ENCODE data around the gene HTRA3. TPM values are rescaled to one million over a fixed set of nuclear protein-coding genes. Genes with fewer than 3 reads are reported as not detected.

The HTRA3 gene
- total and polyA plus RNA-seq, 4 donors = 0.36 to 1.2 (median 1.1) TPM

GRCh38 chr4:8291701-8292477, 22.3 kb downstream of the HTRA3 start:
- no peaks in the 10 kb centered on the region for H3K36me3 ChIP-seq (ENCODE audit: control insufficient read depth in 4 of 4, insufficient read depth in 3 of 4, low read depth in 1 of 4, low read length in 3 of 4)
- H3K27ac ChIP-seq (ENCODE audit: low read depth in 1 of 2, low read length in 2 of 2) = no peak overlapping the region
- no peak for DNase-seq (ENCODE audit: low spot score)
- no peaks in the 10 kb centered on the region for H3K4me1 ChIP-seq (ENCODE audit: control insufficient read depth in 4 of 4, insufficient read depth in 4 of 4, low read length in 3 of 4)
- H3K9ac ChIP-seq (ENCODE audit: low read depth in 1 of 2, low read length in 2 of 2) = no peak overlapping the region
- TF ChIP-seq CTCF (IDR thresholded peaks at IDR 0.05; ENCODE audit: low read depth, low read length, missing input control) (no peak), RXRA (IDR thresholded peaks at IDR 0.05) (no peak), FOXA1 (IDR thresholded peaks at IDR 0.05) (no peak), GABPA (IDR thresholded peaks at IDR 0.05 in 1 of 2, conservative IDR thresholded peaks at IDR 0.05 in 1 of 2) (no peak), YY1 (IDR thresholded peaks at IDR 0.05) (no peak), RAD21 (IDR thresholded peaks at IDR 0.05) (no peak), MAX (IDR thresholded peaks at IDR 0.05) (no peak), JUND (IDR thresholded peaks at IDR 0.05) (no peak), REST (IDR thresholded peaks at IDR 0.05) (no peak), HNF4A (conservative IDR thresholded peaks at IDR 0.05) (no peak), FOXA2 (IDR thresholded peaks at IDR 0.05) (no peak), TAF1 (conservative IDR thresholded peaks at IDR 0.05) (no peak), ATF3 (IDR thresholded peaks at IDR 0.05) (no peak), NR2F2 (IDR thresholded peaks at IDR 0.05) (no peak), SP1 (IDR thresholded peaks at IDR 0.05) (no peak), EGR1 (IDR thresholded peaks at IDR 0.05; ENCODE audit: low read depth in 2 of 2) (no peak), ZBTB33 (IDR thresholded peaks at IDR 0.05) (no peak), HNF4G (IDR thresholded peaks at IDR 0.05) (no peak)
- H3K9me3 ChIP-seq (ENCODE audit: control insufficient read depth in 4 of 4, low read length in 3 of 4) = no peaks in the 10 kb centered on the region
- H3K27me3 ChIP-seq (ENCODE audit: control insufficient read depth in 4 of 4, insufficient read depth in 4 of 4, low read length in 3 of 4) = no peaks in the 10 kb centered on the region
- H3K4me3 ChIP-seq (ENCODE audit: low read depth in 1 of 3, low read length in 3 of 3) = no peak overlapping the region
- 88% methylated on average over 19 of the region's 19 CpGs for WGBS

Data from liver (tissue), 9 donors.